DND-41 (cell line): ENCODE results near the gene ACSL3.

Source experiments
- EZH2 ChIP-seq: IDR thresholded peaks from 3 replicates; pipeline ENCODE4 v1.6.1; 2012; ENCODE audit warnings: borderline replicate concordance, low read depth, mild to moderate bottlenecking, moderate library complexity, low read length, inconsistent platforms; ENCODE audit not compliant: severe bottlenecking
- TF ChIP-seq, protein P1 (sequence below): IDR thresholded peaks from 2 replicates; pipeline ENCODE4 v1.5.1; 2012; ENCODE audit warnings: borderline replicate concordance, low read length, moderate library complexity, mild to moderate bottlenecking; ENCODE audit not compliant: poor library complexity, severe bottlenecking; ENCODE audit errors: extremely low read depth

DNA sequence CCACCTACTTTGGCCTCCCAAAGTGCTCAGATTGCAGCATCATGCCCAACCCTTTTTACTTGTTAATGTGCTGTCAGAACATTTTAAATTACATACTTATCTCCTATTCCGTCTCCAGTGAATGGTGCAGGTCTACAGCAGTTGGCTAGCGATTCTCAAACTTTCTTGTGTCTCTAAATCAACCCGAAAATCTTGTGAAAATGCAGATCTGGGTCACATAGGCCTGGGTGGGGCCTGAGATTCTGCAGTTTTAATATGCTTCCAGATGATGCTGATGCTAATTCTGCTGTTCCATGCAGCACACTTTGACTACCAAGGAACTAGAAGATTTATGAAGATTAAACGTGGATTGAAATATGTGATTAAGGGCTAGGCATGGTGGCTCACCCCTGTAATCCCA, 14.8 kb upstream of the ACSL3 start:
- TF ChIP-seq, protein P1, sequence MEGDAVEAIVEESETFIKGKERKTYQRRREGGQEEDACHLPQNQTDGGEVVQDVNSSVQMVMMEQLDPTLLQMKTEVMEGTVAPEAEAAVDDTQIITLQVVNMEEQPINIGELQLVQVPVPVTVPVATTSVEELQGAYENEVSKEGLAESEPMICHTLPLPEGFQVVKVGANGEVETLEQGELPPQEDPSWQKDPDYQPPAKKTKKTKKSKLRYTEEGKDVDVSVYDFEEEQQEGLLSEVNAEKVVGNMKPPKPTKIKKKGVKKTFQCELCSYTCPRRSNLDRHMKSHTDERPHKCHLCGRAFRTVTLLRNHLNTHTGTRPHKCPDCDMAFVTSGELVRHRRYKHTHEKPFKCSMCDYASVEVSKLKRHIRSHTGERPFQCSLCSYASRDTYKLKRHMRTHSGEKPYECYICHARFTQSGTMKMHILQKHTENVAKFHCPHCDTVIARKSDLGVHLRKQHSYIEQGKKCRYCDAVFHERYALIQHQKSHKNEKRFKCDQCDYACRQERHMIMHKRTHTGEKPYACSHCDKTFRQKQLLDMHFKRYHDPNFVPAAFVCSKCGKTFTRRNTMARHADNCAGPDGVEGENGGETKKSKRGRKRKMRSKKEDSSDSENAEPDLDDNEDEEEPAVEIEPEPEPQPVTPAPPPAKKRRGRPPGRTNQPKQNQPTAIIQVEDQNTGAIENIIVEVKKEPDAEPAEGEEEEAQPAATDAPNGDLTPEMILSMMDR, result no peak
- TF ChIP-seq EZH2, result no peak
